Activated T-cell treated with anti-CD3 and anti-CD28 coated beads, Interleukin-2, amount 50 U/mL, for 4 hours (primary cell): Measurements from ENCODE around the gene TREML4. TPM values are rescaled to one million over a fixed set of nuclear protein-coding genes. Genes with fewer than 3 reads are reported as not detected.
A peak's percentile ranks its signal among the peaks of the same experiment; 100 is the strongest.

Experiments
- ATAC-seq, 2 donors: fragments of 200-7000 bp; cut with Tn5 transposase; one replicate each; pipeline ENCODE4 v1.10.0; 2021
- DNase-seq: peaks from one replicate; pipeline ENCODE4 v3.0.0-alpha.2; 2020
- H3K27me3 Mint-ChIP-seq: one replicate; pipeline ENCODE4 v1.8.0; 2021; ENCODE audit warnings: low read depth, mixed read lengths
- H3K36me3 Mint-ChIP-seq: one replicate; pipeline ENCODE4 v1.8.0; 2022; ENCODE audit warnings: mixed read lengths; ENCODE audit not compliant: insufficient read depth
- H3K4me1 Mint-ChIP-seq: one replicate; pipeline ENCODE4 v1.8.0; 2021; ENCODE audit warnings: low read depth, mixed read lengths
- H3K4me3 Mint-ChIP-seq: one replicate; pipeline ENCODE4 v1.8.0; 2021; ENCODE audit warnings: mild to moderate bottlenecking, moderate library complexity, mixed read lengths
- H3K9me3 Mint-ChIP-seq: one replicate; pipeline ENCODE4 v1.8.0; 2021; ENCODE audit warnings: mixed read lengths
- total RNA-seq, 3 donors: library from RNA; stranded (reverse); gene quantifications; one replicate each; pipeline ENCODE4 v1.2.1, GENCODE V29; 2021

The TREML4 gene
- total RNA-seq, 3 donors from 2014 or later: not detected

DNA sequence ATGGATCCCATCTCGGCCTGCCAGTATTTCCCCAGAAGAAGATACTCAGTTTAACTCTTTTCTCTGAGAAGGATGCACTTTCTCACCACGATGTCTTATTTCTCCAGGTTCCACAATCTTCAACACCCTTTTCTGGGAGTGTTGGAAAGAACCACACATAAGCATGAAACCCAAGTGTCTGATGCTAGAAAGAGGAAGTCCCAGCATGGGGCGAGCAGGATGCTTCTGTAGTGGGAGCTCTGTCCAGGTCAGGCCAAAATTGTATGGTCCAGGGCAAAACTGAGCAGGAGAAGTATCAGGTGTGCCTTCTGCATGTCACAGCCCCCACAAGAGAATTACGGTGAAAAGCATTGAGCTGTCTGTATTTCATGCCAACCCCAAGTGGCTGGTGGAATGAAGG, 47.3 kb downstream of the TREML4 start:
- no peaks in the 10 kb centered on the region for H3K36me3 Mint-ChIP-seq
- peaks cover 15% of the 10 kb centered on the region for H3K4me1 Mint-ChIP-seq
- DNase-seq (no peak), ATAC-seq (no peak)
- H3K9me3 Mint-ChIP-seq: no peaks in the 10 kb centered on the region
- H3K4me3 Mint-ChIP-seq: no peak overlapping the region
- no peaks in the 10 kb centered on the region for H3K27me3 Mint-ChIP-seq

DNA sequence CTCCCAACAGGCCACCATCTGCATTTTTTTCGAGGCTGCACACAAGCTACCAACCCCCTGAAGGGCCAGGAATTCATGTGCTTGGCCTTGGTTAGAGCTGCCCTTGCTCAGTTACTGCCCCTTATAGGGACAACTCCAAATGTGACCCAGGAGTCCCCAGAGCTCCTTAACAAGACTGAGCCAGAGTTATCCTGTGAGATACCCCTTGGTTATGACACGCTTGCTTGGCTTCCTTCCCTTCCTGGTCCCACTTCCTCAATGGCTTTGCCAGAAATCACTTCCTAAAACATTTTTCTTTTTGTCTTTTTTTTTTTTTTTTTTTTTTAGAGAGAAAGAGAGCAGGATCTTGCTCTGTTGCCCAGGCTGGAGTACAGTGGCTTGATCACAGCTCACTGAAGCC, 49.5 kb downstream of the TREML4 start:
- ATAC-seq (no peak), DNase-seq (no peak)
- Mint-ChIP-seq H3K9me3 (no peaks in the 10 kb centered on the region), H3K36me3 (no peaks in the 10 kb centered on the region), H3K4me1 (peaks cover 8% of the 10 kb centered on the region), H3K4me3 (no peak overlapping the region), H3K27me3 (no peaks in the 10 kb centered on the region)

DNA sequence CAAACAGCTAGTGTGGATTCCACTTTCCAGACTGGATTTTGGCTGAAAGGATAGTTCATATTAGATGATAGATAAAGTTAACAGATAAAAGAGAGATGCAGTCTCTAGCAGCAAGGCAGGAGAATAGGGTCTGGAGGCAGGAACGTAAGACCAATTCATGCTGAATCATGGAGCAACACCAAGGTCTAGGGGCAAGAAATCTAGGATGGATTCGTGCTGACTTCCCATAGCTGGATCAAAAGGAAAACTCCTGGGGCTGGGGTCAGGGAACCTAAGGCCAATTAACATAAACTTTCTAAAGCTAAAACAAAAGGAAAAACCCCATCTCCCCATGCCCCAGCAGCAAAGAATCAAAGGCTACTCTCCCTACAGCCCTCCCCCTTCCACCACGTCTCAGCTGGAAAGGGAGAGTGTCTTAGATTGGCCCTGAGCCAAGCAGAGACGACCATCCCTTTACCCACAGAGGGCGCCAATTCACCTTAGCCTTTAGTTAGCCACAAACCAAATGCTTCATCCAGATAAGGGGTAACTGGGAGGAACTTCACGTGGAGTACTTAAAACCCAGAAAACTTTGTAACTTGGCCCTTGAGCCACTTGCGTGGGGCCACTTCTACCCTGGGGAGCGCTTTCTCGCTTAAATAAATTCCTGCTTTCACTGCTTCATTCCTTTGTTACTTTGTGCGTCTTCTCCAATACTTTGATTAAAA, 50.7 kb downstream of the TREML4 start:
- peak; percentile 80 to 81 for ATAC-seq
- Mint-ChIP-seq H3K4me1 (peaks cover 8% of the 10 kb centered on the region), H3K9me3 (no peaks in the 10 kb centered on the region), H3K4me3 (no peak overlapping the region), H3K27me3 (peaks cover 2% of the 10 kb centered on the region), H3K36me3 (no peaks in the 10 kb centered on the region)
- peak; percentile 58 for DNase-seq

DNA sequence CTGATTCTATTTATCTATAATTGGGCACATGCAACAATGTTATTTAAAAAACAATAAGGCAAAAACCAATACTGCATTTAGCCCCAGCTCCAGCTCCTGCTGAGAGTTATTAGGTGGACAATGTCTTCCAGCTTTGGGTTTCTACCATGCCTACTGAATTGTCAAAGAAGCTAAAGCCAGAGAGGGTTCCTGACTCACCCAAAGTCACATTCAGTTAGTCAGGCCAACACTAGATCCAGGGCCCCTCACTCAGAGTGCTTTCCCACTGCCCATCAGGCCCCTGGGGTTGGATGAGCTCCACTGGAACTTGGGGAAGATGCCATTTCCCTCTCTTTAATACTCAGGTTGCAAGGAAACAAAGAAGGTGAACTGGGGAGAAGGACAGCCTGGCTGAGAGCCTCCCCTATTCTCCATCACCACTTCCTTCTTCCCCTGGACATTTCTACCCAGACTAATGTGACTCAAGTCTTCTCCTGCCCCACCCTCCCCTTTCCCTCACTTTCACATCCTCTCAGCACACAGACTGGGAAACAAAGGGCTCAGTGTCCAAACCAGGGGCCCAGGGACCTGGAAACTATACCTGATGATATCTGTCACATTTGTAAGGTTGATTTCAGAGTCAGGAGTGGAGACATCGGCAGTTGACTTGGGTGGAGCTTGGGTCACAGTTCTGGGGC, 52.4 kb downstream of the TREML4 start:
- no peak for ATAC-seq
- H3K9me3 Mint-ChIP-seq: no peaks in the 10 kb centered on the region
- no peak for DNase-seq
- no peaks in the 10 kb centered on the region for H3K36me3 Mint-ChIP-seq
- peaks cover 8% of the 10 kb centered on the region for H3K4me1 Mint-ChIP-seq
- no peak overlapping the region for H3K4me3 Mint-ChIP-seq
- H3K27me3 Mint-ChIP-seq: peaks cover 2% of the 10 kb centered on the region

DNA sequence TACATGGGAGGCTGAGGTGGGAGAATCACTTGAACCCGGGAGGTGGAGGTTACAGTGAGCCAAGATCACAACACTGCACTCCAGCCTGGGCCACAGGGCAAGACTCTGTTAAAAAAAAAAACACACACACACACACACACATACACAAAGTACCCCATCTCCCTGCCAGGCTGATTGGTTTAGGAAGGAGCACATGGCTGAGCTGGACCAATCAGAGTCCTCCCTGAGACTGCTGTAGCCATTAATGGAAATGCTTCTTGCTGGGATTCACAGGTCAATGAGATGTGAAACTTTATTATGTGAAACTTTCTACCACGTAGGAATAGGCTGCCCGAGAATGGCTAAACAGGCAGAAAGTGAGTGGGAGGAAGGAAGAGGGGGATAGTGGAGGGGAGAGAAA, 55.5 kb downstream of the TREML4 start:
- no peak for DNase-seq
- H3K4me3 Mint-ChIP-seq: no peak overlapping the region
- H3K9me3 Mint-ChIP-seq: no peaks in the 10 kb centered on the region
- H3K36me3 Mint-ChIP-seq: no peaks in the 10 kb centered on the region
- no peak for ATAC-seq
- peaks cover 12% of the 10 kb centered on the region for H3K4me1 Mint-ChIP-seq
- H3K27me3 Mint-ChIP-seq: peaks cover 4% of the 10 kb centered on the region

DNA sequence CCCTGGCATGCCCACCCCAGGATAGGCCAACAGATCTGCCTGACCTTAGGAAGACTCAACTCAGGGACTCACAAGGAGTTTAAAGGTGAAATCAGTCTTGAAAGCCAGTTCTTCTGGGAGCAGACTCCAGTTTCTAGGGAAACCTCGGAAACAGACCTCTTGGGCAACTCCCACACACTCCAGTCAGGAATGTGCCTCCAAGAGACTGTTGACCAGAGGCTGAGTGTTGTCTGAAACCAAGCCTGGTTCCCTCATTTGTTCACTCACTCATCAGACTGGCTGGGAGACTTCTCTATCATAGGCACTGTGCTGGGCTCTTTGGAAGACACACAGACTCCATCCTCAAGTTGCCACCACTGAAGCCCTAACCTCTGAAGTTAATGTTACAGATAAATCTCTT, 56.6 kb downstream of the TREML4 start:
- DNase-seq: no peak
- Mint-ChIP-seq H3K36me3 (no peaks in the 10 kb centered on the region), H3K4me1 (peaks cover 5% of the 10 kb centered on the region), H3K4me3 (no peak overlapping the region), H3K9me3 (no peaks in the 10 kb centered on the region), H3K27me3 (peaks cover 4% of the 10 kb centered on the region)
- no peak for ATAC-seq

DNA sequence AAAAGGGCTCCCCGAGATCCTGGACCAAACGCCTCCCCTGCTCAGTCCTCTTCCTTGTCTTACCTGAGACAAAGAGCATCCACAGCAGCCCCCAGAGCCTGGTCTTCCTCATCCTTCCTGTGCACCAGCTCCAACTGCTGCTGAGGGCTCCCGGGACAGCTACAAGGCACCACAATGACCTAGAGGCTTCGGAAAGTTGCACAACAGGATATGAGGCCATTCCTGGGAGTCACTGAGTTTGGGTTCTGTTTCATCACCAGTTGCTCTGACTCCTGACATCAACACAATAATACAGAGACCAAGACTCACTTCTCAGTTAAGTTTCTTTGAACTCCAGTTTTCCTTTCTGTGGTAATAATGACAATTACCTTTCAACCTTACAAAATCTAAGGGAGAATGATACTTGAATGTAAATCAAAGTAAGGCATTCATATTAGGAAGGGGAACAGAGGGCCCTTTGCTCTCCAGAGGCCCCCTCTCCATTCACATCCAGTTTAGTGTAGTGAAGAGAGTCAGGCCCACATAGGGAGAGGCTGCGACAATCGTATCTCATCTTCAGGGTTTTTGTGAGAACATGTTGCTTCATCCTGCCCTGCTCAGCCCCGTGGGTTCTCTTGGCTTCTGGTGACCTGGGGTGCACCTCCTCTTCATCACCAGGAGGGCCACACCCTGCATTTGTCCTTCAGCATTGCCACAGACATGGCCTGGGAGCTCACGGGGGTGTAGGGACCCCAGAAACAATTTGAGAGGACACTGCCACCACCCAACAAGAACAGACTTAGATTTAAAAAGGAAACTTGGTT, 58.6 kb downstream of the TREML4 start, which contains the start of gene TREM1:
Gene TREM1, minus strand, starts transcription at position 139 of the 803 bp plus-strand sequence. Its CDS starts 27 bp downstream, at position 112.
- ATAC-seq: no peak
- peaks cover 5% of the 10 kb centered on the region for H3K4me1 Mint-ChIP-seq

DNA sequence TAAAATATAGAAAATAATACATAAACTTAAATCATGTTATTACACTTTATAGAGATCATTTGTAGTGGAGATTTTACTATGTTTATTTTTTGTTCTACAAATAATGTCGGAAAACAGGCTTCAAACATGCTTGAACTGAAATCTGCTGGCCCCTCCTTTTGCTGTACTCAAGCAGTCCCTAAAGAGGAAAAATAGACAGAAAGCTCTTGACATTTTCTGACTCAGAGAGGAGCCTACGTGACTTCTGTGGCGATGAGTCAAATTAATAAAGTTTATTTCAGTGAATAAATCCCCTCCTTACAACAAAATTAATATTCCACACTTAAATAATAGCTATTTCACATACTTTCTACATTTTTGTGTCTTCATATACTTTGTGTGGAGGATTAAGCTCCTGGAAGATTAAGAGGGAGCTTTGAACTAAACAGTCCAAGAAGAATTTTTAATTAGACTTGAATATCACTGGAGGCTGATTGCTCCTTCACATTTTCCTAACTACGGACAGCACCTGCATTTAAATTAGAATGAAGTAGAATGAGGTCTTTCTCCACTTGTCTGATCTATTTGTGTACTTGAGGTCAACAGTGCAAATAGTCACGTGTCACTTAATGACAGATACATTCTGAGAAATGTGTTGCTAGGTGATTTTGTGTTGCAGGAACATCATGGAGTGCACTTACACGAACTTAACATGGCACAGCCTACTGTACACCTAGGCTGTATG, 60.0 kb downstream of the TREML4 start:
- H3K36me3 Mint-ChIP-seq: no peaks in the 10 kb centered on the region
- no peak overlapping the region for H3K4me3 Mint-ChIP-seq
- peaks cover 5% of the 10 kb centered on the region for H3K4me1 Mint-ChIP-seq
- DNase-seq: no peak
- H3K27me3 Mint-ChIP-seq: peaks cover 4% of the 10 kb centered on the region
- no peak for ATAC-seq
- no peaks in the 10 kb centered on the region for H3K9me3 Mint-ChIP-seq

More for the DNA sequence above, 58.6 kb downstream of the TREML4 start, which contains the start of gene TREM1:
- Mint-ChIP-seq H3K36me3 (no peaks in the 10 kb centered on the region), H3K4me3 (no peak within 1 kb of the TSS), H3K9me3 (no peaks in the 10 kb centered on the region), H3K27me3 (peaks cover 5% of the 10 kb centered on the region)
- DNase-seq: no peak

Other genes starting within 250 kb of the TREML4 start
- 1 to 10 TPM; 1.0 to 1.4 (median 1.4) TPM for gene UNC5CL, start 189.1 kb upstream of the TREML4 start, total RNA-seq
- not detected for gene TSPO2, start 185.9 kb upstream of the TREML4 start, total RNA-seq
- not detected for gene APOBEC2, start 175.1 kb upstream of the TREML4 start, total RNA-seq
- gene OARD1, start 156.0 kb upstream of the TREML4 start, total RNA-seq: 10 to 100 TPM; 28.1 to 33.2 (median 31.7) TPM
- gene NFYA, start 155.4 kb upstream of the TREML4 start, total RNA-seq: 10 to 100 TPM; 28.0 to 28.8 (median 28.6) TPM
- not detected for gene TREML1, start 74.0 kb upstream of the TREML4 start, total RNA-seq
- gene TREM2, start 65.2 kb upstream of the TREML4 start, total RNA-seq: not detected
- 1 to 10 TPM in 1 of 3 donors, under 1 TPM in 2; 0.82 to 1.9 (median 0.91) TPM for gene TREML2, start 27.2 kb upstream of the TREML4 start, total RNA-seq
- not detected for gene TREM1, start 58.3 kb downstream of the TREML4 start, total RNA-seq
- not detected for gene NCR2, start 107.3 kb downstream of the TREML4 start, total RNA-seq